Suprapubic skin (tissue), 4 donors: Measurements from ENCODE around the gene DCAF4. TPM values are rescaled to one million over a fixed set of nuclear protein-coding genes. Genes with fewer than 3 reads are reported as not detected.

Source experiments
- DNase-seq, 2 donors: peaks; one replicate each; pipeline ENCODE4 v3.0.0-alpha.2; 2019; ENCODE audit warnings: low spot score in 2 of 2
- H3K27ac ChIP-seq: fragments of 200-600 bp; sonication (generic); one replicate; pipeline ENCODE4 v1.5.1; 2019
- H3K27me3 ChIP-seq: fragments of 200-600 bp; sonication (generic); one replicate; pipeline ENCODE4 v1.5.1; 2019
- H3K36me3 ChIP-seq: fragments of 200-600 bp; sonication (generic); one replicate; pipeline ENCODE4 v1.5.1; 2019
- H3K4me1 ChIP-seq: fragments of 200-600 bp; sonication (generic); one replicate; pipeline ENCODE4 v1.5.1; 2019
- H3K4me3 ChIP-seq: fragments of 200-600 bp; sonication (generic); one replicate; pipeline ENCODE4 v1.5.1; 2019; ENCODE audit warnings: mild to moderate bottlenecking
- H3K9me3 ChIP-seq: fragments of 200-600 bp; sonication (generic); one replicate; pipeline ENCODE4 v1.5.1; 2019
- CTCF ChIP-seq, 2 donors: fragments of 200-600 bp in 1 of 2; fragments of 450-650 bp in 1 of 2; sonication (generic) in 1 of 2; IDR thresholded peaks; one replicate each; pipeline ENCODE4 v1.5.1; 2016 to 2019; ENCODE audit warnings: antibody characterized with exemption in 2 of 2, mild to moderate bottlenecking in 1 of 2, moderate library complexity in 1 of 2
- EP300 ChIP-seq: sonication (generic); formaldehyde crosslinking; IDR thresholded peaks from one replicate; pipeline ENCODE4 v1.6.1; 2017; ENCODE audit warnings: antibody characterized with exemption
- POLR2A ChIP-seq, 2 donors: fragments of 450-650 bp; IDR thresholded peaks; one replicate each; pipeline ENCODE4 v1.6.1; 2017; ENCODE audit warnings: antibody characterized with exemption in 2 of 2, mild to moderate bottlenecking in 2 of 2, moderate library complexity in 2 of 2
- POLR2AphosphoS5 ChIP-seq, 3 donors: sonication (generic); formaldehyde crosslinking; IDR thresholded peaks; one replicate each; pipeline ENCODE4 v1.6.1; 2017; ENCODE audit warnings: antibody characterized with exemption in 3 of 3
- WGBS: methylation state at CpG from one replicate; pipeline ENCODE4 v1.1.5; 2018; 5-methylcytosine and 5-hydroxymethylcytosine counted together
- total RNA-seq, 4 donors: library from RNA; depleted of rRNA; stranded (reverse); fragments of >200 nt; gene quantifications; one replicate each; pipeline ENCODE4 v1.1.0, GENCODE V29; 2016

DCAF4 gene
- 10 to 100 TPM; 52.0 to 64.7 (median 55.3) TPM for total RNA-seq

DNA sequence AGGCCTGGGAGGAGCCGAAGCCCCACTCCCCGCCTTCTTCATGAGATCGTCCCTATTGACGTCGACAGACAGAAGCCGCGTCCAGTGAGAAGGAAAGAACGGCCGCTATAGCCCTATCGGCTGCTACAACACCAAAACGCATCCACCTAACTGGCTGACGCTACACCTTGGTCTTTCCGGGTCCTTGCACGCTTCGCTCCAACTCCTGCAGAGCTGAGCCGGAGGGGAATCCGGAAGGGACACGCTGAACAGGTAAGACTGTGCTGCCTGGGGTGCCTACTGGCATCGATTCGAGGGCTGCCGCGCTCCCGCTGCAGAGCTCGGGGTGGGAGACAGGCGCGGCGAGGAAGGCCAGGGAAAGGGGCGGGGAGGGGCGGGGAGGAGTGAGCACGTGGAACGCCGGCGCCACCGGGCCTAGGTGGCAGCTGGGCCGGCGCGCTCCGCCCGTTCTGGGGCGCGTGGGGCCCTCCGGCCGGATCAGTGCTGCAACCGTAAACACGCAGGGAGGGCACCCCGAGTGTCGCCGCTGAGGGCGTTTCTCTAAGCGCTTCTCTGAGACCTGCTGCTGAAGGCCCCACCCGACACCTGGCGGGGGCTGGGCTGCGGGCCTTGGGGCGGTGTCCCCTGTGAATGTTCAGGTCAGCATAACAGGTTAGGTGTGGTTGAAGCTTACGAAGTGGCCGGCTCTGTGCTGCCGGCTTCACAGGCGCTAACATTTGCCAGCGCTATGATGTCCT lies at the start of gene DCAF4:
Gene DCAF4 (plus strand): TSS at position 173 of the 737 bp plus-strand sequence. CDS start 11,515 bp downstream, outside the sequence.
- Histone ChIP-seq H3K4me1 (peaks cover 12% of the 10 kb centered on the region), H3K9me3 (no peaks in the 10 kb centered on the region), H3K36me3 (no peaks in the 10 kb centered on the region), H3K4me3 (peak within 1 kb of the TSS; percentile 68), H3K27ac (peak within 1 kb of the TSS; percentile 87), H3K27me3 (no peaks in the 10 kb centered on the region)
- WGBS, result 0% methylated on average over 13 of the region's 59 CpGs
- DNase-seq, result peak; percentile 97
- TF ChIP-seq POLR2AphosphoS5 (IDR thresholded peaks at IDR 0.05) (peak in 1 of 3 donors; percentile 33), EP300 (no peak)

GRCh38 chr14:72876710-72877063 lies 49.6 kb upstream of the DCAF4 start:
- Histone ChIP-seq H3K4me1 (no peaks in the 10 kb centered on the region), H3K27ac (no peak overlapping the region), H3K36me3 (no peaks in the 10 kb centered on the region), H3K27me3 (no peaks in the 10 kb centered on the region), H3K9me3 (no peaks in the 10 kb centered on the region), H3K4me3 (no peak overlapping the region)
- TF ChIP-seq POLR2AphosphoS5 (IDR thresholded peaks at IDR 0.05), result no peak
- no peak for TF ChIP-seq POLR2A (IDR thresholded peaks at IDR 0.05)
- TF ChIP-seq EP300, result no peak
- no peak for TF ChIP-seq CTCF (IDR thresholded peaks at IDR 0.05)
- WGBS, result 47% methylated on average over 4 of the region's 4 CpGs
- DNase-seq, result no peak

DNA sequence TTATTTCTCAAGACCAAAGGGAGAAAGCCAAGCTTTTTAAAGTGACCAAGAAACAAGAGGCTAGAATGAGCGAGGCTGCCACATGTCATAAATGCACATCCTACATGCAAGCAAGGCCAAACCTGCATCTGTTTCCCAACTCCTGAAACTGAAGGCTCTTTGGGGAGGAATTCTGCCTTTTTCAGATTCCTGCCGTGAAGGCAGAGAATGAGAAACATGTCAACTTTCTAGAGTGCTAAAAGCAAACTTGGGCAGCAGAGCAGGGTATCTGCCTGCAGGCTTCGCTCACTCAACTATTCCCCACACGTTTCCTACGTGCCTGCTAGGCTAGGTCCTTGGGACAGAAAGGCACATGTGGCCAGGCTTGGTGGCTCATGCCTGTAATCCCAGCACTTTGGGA lies 47.5 kb upstream of the DCAF4 start:
- Histone ChIP-seq H3K9me3 (no peaks in the 10 kb centered on the region), H3K27ac (no peak overlapping the region), H3K27me3 (no peaks in the 10 kb centered on the region), H3K4me1 (no peaks in the 10 kb centered on the region), H3K36me3 (no peaks in the 10 kb centered on the region), H3K4me3 (no peak overlapping the region)
- DNase-seq, result no peak
- 87% methylated on average over 5 of the region's 5 CpGs for WGBS
- TF ChIP-seq EP300, result no peak
- no peak for TF ChIP-seq POLR2AphosphoS5 (IDR thresholded peaks at IDR 0.05)
- no peak for TF ChIP-seq CTCF (IDR thresholded peaks at IDR 0.05)
- no peak for TF ChIP-seq POLR2A (IDR thresholded peaks at IDR 0.05)

DNA sequence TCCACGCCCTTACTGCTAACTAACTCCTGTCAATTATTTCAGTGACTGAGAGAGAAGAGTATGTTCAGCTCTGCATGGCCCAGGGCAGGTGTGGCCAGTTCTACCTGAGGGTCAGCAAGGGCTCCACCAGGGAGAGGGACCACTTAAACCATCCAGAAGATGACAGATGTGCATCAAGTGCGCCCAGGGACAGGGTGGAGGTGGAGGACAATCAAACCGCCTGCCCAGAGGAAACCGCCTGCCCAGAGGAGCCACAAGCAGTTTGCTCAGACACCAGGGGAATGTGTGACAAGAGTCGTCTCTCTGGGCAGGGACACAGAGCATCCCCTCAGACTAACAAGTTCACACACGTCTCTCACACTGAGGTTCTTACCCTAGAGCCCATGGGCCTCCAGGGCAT lies 46.8 kb upstream of the DCAF4 start:
- Histone ChIP-seq H3K9me3 (no peaks in the 10 kb centered on the region), H3K27ac (no peak overlapping the region), H3K36me3 (no peaks in the 10 kb centered on the region), H3K27me3 (no peaks in the 10 kb centered on the region), H3K4me1 (no peaks in the 10 kb centered on the region), H3K4me3 (no peak overlapping the region)
- TF ChIP-seq POLR2AphosphoS5 (IDR thresholded peaks at IDR 0.05) (no peak), CTCF (IDR thresholded peaks at IDR 0.05) (no peak), POLR2A (IDR thresholded peaks at IDR 0.05) (no peak), EP300 (no peak)
- WGBS, result 88% methylated on average over 6 of the region's 6 CpGs
- DNase-seq, result no peak

DNA sequence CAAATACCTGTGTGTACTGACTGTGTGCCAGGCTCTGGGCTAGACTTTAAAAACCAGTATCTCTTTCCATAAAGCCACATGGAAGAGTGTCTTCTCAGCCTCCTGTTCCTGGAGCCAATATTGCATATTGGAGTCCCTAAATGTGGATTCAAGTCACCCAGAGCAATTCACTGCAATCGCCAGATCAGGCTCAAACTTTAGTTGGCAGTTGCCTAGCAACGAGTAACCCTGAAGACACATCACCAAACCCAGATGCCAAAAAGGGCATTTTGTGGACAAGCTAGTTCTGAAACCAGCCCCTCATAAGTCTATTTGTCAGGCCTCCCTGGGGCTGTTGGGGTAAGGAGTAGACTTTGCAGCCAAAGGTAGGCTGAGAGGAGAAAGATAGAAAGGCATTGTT lies 46.1 kb upstream of the DCAF4 start:
- H3K36me3 ChIP-seq, result no peaks in the 10 kb centered on the region
- no peak for DNase-seq
- no peaks in the 10 kb centered on the region for H3K27me3 ChIP-seq
- H3K9me3 ChIP-seq, result no peaks in the 10 kb centered on the region
- no peak overlapping the region for H3K27ac ChIP-seq
- H3K4me3 ChIP-seq, result no peak overlapping the region
- WGBS, result 73% methylated on average over 2 of the region's 2 CpGs
- H3K4me1 ChIP-seq, result no peaks in the 10 kb centered on the region
- no peak for TF ChIP-seq EP300
- TF ChIP-seq POLR2A (IDR thresholded peaks at IDR 0.05), result no peak
- no peak for TF ChIP-seq CTCF (IDR thresholded peaks at IDR 0.05)
- no peak for TF ChIP-seq POLR2AphosphoS5 (IDR thresholded peaks at IDR 0.05)
